ENCODE results near the gene SSBP3. TPM values are rescaled to one million over a fixed set of nuclear protein-coding genes. Genes with fewer than 3 reads are reported as not detected.

SSBP3 gene
- total RNA-seq, 1 donor from 2014 or later: 70.7 TPM

DNA sequence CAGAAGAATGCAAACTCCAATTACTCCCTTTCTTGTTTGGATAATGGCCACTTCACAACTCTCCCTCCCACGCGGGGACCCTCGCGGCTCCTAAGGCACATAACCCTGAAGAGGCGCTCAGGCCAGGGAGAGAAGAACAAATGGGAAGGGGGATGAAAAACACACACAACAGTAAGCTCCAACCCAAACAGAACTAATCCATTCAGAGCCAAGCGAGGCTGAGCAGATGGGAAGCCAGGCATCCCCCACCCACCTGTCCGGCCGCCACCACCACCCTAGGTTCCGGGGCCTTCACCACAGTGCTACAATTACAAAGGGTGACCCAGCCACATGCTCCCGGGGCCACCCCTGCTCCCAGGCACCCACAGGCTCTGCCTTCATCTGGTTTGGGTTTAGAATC, 104.7 kb downstream of the SSBP3 start:
- Histone ChIP-seq H3K4me1 (peaks cover 94% of the 10 kb centered on the region), H3K4me3 (no peak overlapping the region), H3K27ac (no peak overlapping the region), H3K9me3 (no peaks in the 10 kb centered on the region), H3K36me3 (no peaks in the 10 kb centered on the region), H3K27me3 (no peaks in the 10 kb centered on the region)
- TF ChIP-seq CTCF (IDR thresholded peaks at IDR 0.05): no peak
- TF ChIP-seq POLR2AphosphoS5 (IDR thresholded peaks at IDR 0.05; ENCODE audit: insufficient read depth in 1 of 2, low read depth in 1 of 2): no peak
- no peak for TF ChIP-seq POLR2A (IDR thresholded peaks at IDR 0.05)
- intact Hi-C loops (cut with DNase I): no loop called here
- DNase-seq (ENCODE audit: extremely low spot score in 2 of 2): no peak

DNA sequence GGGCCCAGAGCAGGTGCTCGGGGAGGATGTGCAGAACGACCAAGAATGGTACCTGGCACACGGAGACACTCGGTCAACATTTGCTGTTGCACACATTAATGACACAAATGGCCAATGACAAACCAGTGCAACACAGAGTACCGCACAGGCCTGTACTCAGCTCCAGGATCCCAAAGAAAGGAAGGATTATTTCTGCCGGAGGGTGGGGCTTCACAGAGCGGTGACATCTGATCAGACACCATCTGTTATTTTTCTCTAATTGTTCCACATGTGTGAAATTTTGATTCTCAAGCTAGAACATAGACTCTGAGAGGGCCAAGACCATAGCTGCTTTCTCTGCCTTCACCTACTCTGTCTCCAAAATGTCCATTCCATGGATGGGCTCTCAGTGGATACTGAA, 105.8 kb downstream of the SSBP3 start:
- Histone ChIP-seq H3K9me3 (no peaks in the 10 kb centered on the region), H3K27ac (no peak overlapping the region), H3K36me3 (no peaks in the 10 kb centered on the region), H3K27me3 (no peaks in the 10 kb centered on the region), H3K4me1 (peaks cover 93% of the 10 kb centered on the region), H3K4me3 (no peak overlapping the region)
- intact Hi-C loops (cut with DNase I): no loop called here
- DNase-seq (ENCODE audit: extremely low spot score in 2 of 2): no peak
- TF ChIP-seq CTCF (IDR thresholded peaks at IDR 0.05) (no peak), POLR2AphosphoS5 (IDR thresholded peaks at IDR 0.05; ENCODE audit: insufficient read depth in 1 of 2, low read depth in 1 of 2) (no peak), POLR2A (IDR thresholded peaks at IDR 0.05) (no peak)

DNA sequence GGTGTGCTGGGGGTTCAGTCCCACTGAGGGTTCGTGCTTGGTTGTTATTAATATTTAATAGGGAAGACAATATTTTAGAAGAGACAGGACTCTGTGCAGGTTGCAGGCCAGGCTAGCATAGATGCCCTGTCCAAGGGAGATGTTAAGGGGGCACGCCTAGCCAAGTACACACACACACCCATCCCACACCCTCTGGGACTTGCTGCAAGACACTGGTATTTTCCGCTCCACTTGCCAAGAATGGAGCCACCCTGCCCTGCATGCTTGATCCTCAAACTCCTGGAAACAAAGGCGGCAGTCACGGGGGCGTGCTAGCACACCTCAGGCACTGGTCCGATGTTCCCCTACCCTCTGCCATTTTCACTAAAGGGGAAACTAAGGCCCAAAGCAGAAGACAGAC, 107.2 kb downstream of the SSBP3 start:
- intact Hi-C loops (cut with DNase I): no loop called here

GRCh38 chr1:54298284-54299033, 107.7 kb downstream of the SSBP3 start:
- Histone ChIP-seq H3K9me3 (no peaks in the 10 kb centered on the region), H3K27ac (peak overlapping the region; percentile 84), H3K4me3 (no peak overlapping the region), H3K4me1 (peaks cover 92% of the 10 kb centered on the region), H3K36me3 (no peaks in the 10 kb centered on the region), H3K27me3 (no peaks in the 10 kb centered on the region)
- intact Hi-C loops (cut with DNase I): no loop called here
- DNase-seq (ENCODE audit: extremely low spot score in 2 of 2): no peak
- no peak for TF ChIP-seq POLR2A (IDR thresholded peaks at IDR 0.05)
- TF ChIP-seq POLR2AphosphoS5 (IDR thresholded peaks at IDR 0.05; ENCODE audit: insufficient read depth in 1 of 2, low read depth in 1 of 2): no peak
- no peak for TF ChIP-seq CTCF (IDR thresholded peaks at IDR 0.05)

More for the DNA sequence above, 107.2 kb downstream of the SSBP3 start:
- TF ChIP-seq POLR2A (IDR thresholded peaks at IDR 0.05) (no peak), POLR2AphosphoS5 (IDR thresholded peaks at IDR 0.05; ENCODE audit: insufficient read depth in 1 of 2, low read depth in 1 of 2) (peak in 1 of 2 donors; percentile 19)
- H3K27ac ChIP-seq: peak overlapping the region; percentile 84
- no peak overlapping the region for H3K4me3 ChIP-seq
- no peaks in the 10 kb centered on the region for H3K36me3 ChIP-seq
- DNase-seq (ENCODE audit: extremely low spot score in 2 of 2): no peak
- H3K9me3 ChIP-seq: no peaks in the 10 kb centered on the region
- no peaks in the 10 kb centered on the region for H3K27me3 ChIP-seq
- H3K4me1 ChIP-seq: peaks cover 93% of the 10 kb centered on the region

DNA sequence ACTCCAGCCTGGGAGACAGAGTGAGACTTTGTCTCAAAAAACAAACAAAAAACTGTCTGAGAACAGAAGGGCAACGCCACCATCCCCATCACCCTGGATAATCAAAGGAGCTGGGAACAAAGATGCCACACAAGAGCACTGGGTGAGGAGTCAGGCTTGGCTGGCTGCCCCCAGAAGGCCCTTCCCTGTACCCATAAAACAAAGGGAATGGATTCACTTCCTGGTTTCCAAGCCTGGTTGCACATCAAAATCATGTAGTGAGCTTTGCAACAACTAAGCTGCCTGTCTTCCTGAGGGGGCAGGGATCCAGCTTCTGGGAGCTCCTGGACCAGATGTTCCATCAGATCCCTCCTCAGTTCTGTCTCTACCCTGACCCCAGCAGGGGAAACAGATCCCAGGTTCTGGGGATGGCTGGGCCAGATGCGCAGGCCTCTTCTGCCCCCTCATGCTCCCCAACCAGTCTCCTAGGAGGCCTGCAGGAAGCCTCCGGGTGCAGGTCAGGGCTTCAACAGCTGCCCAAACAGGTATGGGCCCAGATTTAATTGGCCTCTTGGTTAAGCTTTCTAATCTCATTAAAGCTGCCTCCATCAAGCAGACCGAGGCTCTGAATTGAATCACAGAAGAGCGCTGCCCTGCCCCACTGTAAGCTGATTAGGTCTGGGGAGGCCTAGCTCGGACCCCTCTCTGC, 108.5 kb downstream of the SSBP3 start:
- no peak for DNase-seq (ENCODE audit: extremely low spot score in 2 of 2)
- H3K4me1 ChIP-seq: peaks cover 92% of the 10 kb centered on the region
- no peaks in the 10 kb centered on the region for H3K9me3 ChIP-seq
- H3K27ac ChIP-seq: peak overlapping the region; percentile 84
- no peak for TF ChIP-seq CTCF (IDR thresholded peaks at IDR 0.05)
- no peak for TF ChIP-seq POLR2A (IDR thresholded peaks at IDR 0.05)
- peak in 1 of 2 donors; percentile 32 for TF ChIP-seq POLR2AphosphoS5 (IDR thresholded peaks at IDR 0.05; ENCODE audit: insufficient read depth in 1 of 2, low read depth in 1 of 2)
- H3K36me3 ChIP-seq: no peaks in the 10 kb centered on the region
- H3K4me3 ChIP-seq: no peak overlapping the region
- intact Hi-C loops (cut with DNase I): no loop called here
- H3K27me3 ChIP-seq: no peaks in the 10 kb centered on the region
